Activated T-cell treated with anti-CD3 and anti-CD28 coated beads for 24 hours (primary cell): ENCODE results near the gene RARA.
A peak's percentile ranks its signal among the peaks of the same experiment; 100 is the strongest.

Experiments
- DNase-seq: peaks from one replicate; pipeline ENCODE4 v3.0.0-alpha.2; 2020; ENCODE audit warnings: low read depth

Gene RARA

GRCh38 chr17:40316571-40317344, 7.8 kb downstream of the RARA start:
- no peak for DNase-seq

DNA sequence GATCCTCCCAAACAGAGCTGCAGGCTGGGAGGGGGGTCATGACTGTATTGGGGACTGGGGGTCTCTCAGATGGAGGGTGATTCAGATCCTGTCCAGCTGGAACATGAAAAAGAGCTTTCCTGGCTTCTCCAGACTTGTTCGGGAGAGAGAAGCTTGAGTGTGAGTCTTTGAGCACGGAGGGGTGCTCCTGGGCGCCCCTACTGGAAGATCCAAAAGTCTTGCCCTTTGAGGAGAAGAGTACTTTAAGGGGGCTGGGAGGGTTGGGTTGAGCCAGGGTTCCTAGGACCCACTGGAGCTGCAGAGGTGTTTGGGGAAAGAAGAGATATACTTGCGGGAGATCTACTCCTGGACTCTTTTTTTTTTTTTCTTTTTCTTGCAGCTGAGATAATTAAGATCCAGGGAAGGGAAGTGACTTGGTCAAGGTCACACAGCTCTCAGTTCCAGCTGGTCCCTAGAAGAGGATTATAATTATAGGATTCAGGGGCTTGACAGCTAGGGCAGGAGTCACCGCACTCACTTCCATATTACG, 8.4 kb downstream of the RARA start:
- DNase-seq = no peak

- peak; percentile 90 for DNase-seq
Observed at GRCh38 chr17:40317880-40318829, 9.2 kb downstream of the RARA start.

GRCh38 chr17:40318830-40319391, 9.9 kb downstream of the RARA start:
- no peak for DNase-seq

DNA sequence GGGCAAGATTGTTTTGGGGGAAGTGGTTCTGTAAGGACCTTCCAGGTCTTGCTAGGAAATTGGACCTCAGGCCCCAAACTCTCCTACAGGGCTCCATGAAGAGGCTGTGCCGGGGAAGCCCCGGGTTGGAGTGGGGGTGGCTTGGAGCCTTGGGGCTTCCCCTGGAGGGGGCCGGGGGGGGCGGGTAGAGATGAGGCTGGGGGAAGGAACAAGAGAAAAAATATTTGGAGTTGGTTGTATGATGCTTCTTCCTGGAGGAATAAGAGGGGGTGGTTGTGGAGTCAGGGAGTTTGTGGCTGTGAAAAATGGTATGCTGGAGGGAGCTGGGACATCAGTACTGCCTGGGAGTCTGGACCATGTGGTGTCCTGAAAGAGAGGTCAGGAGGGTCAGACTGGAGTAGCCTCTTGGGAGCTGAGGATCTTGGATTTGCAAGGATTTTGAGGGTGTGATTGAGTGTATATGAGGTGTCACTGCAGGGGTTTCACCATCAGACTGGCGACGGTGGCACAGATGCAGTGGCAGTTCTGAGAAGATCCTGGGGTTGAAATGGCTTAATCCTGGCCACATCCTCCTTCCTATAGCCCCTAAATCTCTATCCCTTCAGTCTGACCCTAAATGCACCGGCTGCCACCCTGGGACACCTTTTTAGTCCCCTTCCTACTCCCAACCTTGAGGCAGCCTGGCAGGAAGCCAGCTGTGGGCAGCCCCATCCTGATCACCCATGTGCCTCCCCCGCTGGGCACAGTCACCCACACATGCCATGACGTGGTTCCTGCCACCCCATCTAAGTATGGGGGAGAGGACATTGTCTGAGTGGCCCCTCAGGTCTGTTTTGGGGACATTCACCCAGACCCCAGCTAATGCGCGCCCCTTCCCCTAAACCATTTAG, 10.9 kb downstream of the RARA start:
- peak; percentile 48 for DNase-seq

GRCh38 chr17:40320756-40321523, 12.0 kb downstream of the RARA start:
- DNase-seq = no peak

DNA sequence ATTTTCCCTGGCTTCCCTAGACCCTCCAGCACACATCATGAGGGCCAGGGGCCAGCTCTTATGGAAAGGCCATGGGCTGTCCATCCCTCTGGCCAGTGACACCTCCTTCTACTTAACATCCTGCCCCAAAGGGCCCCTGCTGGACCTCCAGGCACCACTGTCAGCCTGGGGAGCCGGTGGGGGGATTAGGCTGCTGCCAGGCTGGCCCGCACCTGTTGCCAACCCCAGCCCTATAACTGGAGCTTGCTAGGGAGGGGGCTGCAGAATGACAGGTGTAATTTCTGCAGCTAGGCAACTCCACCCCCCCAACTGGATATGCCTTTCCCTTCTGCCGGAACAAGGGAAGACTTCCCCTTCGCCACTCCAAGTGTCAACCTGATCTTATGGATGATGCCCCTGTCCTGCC, 12.5 kb downstream of the RARA start:
- DNase-seq = no peak

- no peak for DNase-seq
Observed at GRCh38 chr17:40321961-40322357, 13.0 kb downstream of the RARA start.

- DNase-seq = peak; percentile 79
Observed at GRCh38 chr17:40322358-40323315, 13.7 kb downstream of the RARA start.

DNA sequence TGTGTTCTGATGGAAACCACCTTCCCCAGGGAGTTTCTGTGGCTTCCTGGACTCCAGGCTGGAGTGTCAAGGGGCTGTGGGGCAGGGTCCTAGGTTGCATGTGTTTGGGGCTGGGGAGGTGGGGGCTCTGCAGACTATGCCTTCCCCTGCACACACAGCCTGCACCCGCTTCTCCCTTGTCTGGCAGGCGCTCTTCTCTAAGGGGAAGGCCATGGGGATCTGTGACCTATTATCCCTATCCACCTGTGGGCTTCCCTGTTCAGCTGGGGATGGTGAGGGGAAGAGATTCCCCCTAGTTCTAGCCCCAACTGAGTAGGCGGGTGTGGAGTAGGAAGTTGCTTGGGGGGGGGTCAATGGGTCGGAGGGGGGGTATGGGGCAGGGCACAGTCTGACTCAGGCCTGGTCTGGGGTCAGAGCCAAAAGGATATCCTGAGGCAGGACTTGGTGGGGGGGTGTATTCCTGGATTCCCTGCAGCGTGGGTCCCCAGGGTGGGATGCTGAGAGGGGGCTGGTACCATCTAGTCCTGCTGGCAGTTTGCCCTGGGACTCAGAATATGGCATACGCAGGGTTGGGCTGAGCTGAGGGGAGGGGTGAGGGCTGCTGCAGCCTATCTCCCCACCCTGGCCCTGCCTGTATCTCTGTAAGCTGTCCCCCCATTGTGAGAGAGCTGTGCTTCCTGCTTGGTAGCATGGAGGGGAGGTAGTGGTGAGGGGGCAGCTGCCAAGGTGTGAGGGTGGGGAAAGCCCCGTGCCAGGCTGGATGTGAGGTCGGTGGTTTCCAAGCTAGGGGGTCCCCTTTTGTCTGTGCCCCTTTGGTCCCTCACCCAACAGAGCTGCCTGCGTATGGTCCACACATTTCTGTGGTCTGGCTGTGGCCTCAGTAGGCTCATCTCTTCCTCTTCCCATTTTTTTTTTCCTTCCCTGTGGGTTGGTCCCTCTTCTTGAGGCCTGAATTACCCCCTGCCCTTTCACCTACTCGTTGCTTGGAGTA, 14.7 kb downstream of the RARA start:
- DNase-seq = peak; percentile 47

DNA sequence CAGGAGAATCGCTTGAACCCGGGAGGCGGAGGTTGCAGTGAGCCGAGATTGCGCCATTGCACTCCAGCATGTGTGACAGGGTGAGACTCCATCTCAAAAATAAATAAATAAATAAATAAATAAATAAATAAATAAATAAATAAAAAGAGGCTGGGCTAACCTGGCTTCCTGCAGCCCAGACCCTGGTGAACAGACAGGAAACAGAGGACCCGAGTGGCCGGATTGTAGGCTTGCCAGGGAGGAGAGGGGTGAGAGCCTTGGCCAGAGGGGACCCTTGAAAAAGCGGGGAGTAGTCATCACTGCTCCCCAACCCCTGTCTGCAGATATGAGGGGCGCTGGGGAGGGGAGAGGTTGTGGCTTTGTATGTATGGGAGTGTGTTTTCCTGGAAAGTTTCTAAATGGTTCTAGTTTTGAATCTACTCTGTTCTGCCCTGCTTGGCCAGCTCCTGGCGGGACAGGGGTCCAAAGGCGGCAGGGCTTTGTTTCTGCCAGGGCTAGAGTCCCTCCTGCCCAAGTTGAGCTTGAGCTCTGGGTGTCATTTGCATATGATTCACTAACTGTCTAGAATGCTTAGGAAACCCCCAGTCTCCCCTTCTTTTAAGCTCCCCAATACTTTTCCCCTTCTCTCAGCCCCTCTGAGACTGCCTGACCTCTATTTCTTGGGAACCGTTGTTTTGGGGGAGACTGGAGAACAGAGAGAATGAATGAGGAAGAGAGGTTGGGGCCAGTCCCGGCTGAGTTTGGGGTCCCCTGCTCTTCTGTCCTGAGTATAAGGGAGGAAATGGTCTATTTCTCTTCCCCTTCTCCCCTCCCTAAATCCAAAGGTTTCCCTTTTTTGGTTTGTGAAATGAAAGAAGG, 16.4 kb downstream of the RARA start:
- DNase-seq = no peak

DNA sequence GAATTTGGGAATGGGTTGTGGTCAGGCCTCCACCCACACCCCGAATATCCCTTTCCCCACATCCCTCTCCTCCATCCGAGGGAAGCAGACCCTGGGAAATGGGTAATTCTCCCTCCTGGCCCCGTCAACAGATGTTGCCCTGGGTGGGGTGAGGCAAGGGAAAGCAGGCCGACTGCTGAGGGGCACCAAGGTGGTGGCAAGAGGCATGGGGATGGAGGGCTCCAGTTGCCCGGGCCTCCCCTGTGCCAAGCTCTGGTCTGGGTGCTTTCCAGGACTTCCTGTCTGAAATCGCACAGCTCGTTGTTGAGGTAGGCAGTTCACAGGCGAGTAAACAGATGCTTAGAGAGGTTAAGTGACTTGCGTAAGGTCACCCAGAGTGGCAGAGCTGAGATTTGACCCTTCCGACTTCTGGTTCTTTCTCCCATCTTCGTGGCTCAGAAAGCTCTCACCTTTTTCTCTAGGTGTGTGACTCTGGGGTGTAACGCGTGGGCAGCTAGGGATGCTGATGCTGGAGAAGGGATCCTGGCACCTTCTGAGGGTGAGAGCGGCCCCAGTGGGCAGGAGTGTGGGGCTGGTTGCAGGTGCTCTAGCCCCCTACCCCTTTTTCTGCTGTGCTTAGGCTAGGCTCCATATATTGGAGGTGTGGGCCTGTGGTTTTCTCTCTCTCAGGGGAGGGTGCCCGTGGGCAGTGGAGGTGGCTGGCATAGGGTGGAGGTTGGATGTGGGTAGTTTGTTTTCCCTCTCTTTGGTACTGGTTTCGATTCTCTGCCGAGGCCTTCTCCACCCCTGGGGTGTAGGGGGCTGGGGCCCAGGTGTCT, 17.2 kb downstream of the RARA start:
- no peak for DNase-seq

DNA sequence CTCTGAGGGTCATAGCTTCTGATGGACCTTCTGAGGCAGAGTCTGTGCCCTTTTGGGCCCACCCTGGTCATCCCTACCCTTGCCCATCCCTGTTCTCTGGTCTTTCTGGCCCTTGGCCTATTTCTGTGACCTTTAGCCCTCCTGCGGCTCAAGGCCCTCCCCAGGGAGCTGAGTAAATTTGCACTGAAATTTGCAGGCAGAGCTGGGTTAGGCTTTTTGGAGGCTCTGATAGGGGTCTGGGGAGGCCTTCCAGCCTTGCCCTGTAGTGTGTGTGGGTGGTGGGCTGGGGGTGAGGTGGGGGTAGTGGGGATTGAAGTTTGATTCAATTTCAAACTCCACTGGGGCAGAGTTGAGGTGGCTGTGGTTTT, 17.8 kb downstream of the RARA start:
- DNase-seq = no peak

- DNase-seq = no peak
Observed at GRCh38 chr17:40327244-40327729, 18.3 kb downstream of the RARA start.

GRCh38 chr17:40327735-40328385, 18.9 kb downstream of the RARA start:
- no peak for DNase-seq

DNA sequence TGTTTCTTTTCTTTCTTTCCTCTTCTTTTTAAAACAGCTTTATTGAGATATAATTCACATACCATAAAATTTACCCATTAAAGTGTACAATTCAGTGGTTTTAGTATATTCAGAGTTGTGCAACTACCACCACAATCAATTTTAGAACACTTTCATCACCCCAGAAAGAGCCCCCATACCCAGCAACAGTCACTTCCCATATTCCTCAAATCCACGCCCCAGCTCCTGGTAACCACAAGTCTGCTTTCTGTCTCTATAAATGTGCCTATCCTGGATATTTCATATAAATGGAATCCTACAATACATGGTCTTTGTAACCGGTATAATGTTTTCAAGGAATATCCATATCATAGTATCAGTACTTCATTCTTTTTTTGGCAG, 19.4 kb downstream of the RARA start:
- no peak for DNase-seq
